ENCODE measurements around the gene TMEM198. TPM values are rescaled to one million over a fixed set of nuclear protein-coding genes. Genes with fewer than 3 reads are reported as not detected.
A peak's percentile ranks its signal among the peaks of the same experiment; 100 is the strongest.

TMEM198 gene
- total and polyA plus RNA-seq, 4 donors = 1.3 to 7.1 (median 4.3) TPM

- Histone ChIP-seq H3K36me3 (ENCODE audit: control insufficient read depth in 4 of 4, insufficient read depth in 4 of 4, low read length in 4 of 4) (no peaks in the 10 kb centered on the region), H3K27ac (ENCODE audit: low read depth in 1 of 2, low read length in 1 of 2) (no peak overlapping the region), H3K27me3 (ENCODE audit: control insufficient read depth in 3 of 3, insufficient read depth in 3 of 3, low read length in 2 of 3) (peaks cover 0 to 59% (median 35%) of the 10 kb centered on the region in 3 donors), H3K4me1 (ENCODE audit: control insufficient read depth in 5 of 5, insufficient read depth in 5 of 5, low read length in 5 of 5) (peaks cover 0 to 33% (median 0%) of the 10 kb centered on the region in 5 donors), H3K9ac (ENCODE audit: insufficient read depth in 1 of 2, low read length in 2 of 2) (no peak overlapping the region), H3K9me3 (ENCODE audit: control insufficient read depth in 4 of 4, insufficient read depth in 3 of 4, low read length in 3 of 4) (peaks cover 0 to 2% (median 0%) of the 10 kb centered on the region in 4 donors), H3K4me3 (no peak overlapping the region)
- 55 to 64% methylated on average over 5 of the region's 5 CpGs for WGBS, 2 donors
- no peak for TF ChIP-seq CTCF (IDR thresholded peaks at IDR 0.05; ENCODE audit: control extremely low read depth, extremely low read depth)
- no peak for ATAC-seq (ENCODE audit: insufficient read depth, low FRiP score)
- DNase-seq = no peak
Observed at GRCh38 chr2:219527472-219527871, 16.4 kb upstream of the TMEM198 start.

GRCh38 chr2:219530048-219530963, 13.5 kb upstream of the TMEM198 start:
- no peak overlapping the region for H3K4me3 ChIP-seq
- no peak overlapping the region for H3K27ac ChIP-seq (ENCODE audit: low read depth in 1 of 2, low read length in 1 of 2)
- 15% methylated on average over 21 of the region's 21 CpGs for WGBS, 2 donors
- DNase-seq (peak; percentile 89 to 93 (median 92)), ATAC-seq (ENCODE audit: insufficient read depth, low FRiP score) (peak; percentile 93)
- no peak overlapping the region for H3K9ac ChIP-seq (ENCODE audit: insufficient read depth in 1 of 2, low read length in 2 of 2)
- H3K27me3 ChIP-seq (ENCODE audit: control insufficient read depth in 3 of 3, insufficient read depth in 3 of 3, low read length in 2 of 3) = peaks cover 0 to 43% (median 22%) of the 10 kb centered on the region in 3 donors
- H3K36me3 ChIP-seq (ENCODE audit: control insufficient read depth in 4 of 4, insufficient read depth in 4 of 4, low read length in 4 of 4) = no peaks in the 10 kb centered on the region
- H3K9me3 ChIP-seq (ENCODE audit: control insufficient read depth in 4 of 4, insufficient read depth in 3 of 4, low read length in 3 of 4) = no peaks in the 10 kb centered on the region
- peak; percentile 96 for TF ChIP-seq CTCF (IDR thresholded peaks at IDR 0.05; ENCODE audit: control extremely low read depth, extremely low read depth)
- peaks cover 0 to 25% (median 0%) of the 10 kb centered on the region in 5 donors for H3K4me1 ChIP-seq (ENCODE audit: control insufficient read depth in 5 of 5, insufficient read depth in 5 of 5, low read length in 5 of 5)

GRCh38 chr2:219531639-219532377, 12.0 kb upstream of the TMEM198 start:
- H3K27me3 ChIP-seq (ENCODE audit: control insufficient read depth in 3 of 3, insufficient read depth in 3 of 3, low read length in 2 of 3) = peaks cover 0 to 32% (median 22%) of the 10 kb centered on the region in 3 donors
- no peak for TF ChIP-seq CTCF (IDR thresholded peaks at IDR 0.05; ENCODE audit: control extremely low read depth, extremely low read depth)
- no peaks in the 10 kb centered on the region for H3K9me3 ChIP-seq (ENCODE audit: control insufficient read depth in 4 of 4, insufficient read depth in 3 of 4, low read length in 3 of 4)
- no peak for ATAC-seq (ENCODE audit: insufficient read depth, low FRiP score)
- no peak overlapping the region for H3K9ac ChIP-seq (ENCODE audit: insufficient read depth in 1 of 2, low read length in 2 of 2)
- no peak overlapping the region for H3K4me3 ChIP-seq
- 69 to 79% methylated on average over 20 of the region's 20 CpGs for WGBS, 2 donors
- H3K4me1 ChIP-seq (ENCODE audit: control insufficient read depth in 5 of 5, insufficient read depth in 5 of 5, low read length in 5 of 5) = peaks cover 0 to 12% (median 0%) of the 10 kb centered on the region in 5 donors
- H3K36me3 ChIP-seq (ENCODE audit: control insufficient read depth in 4 of 4, insufficient read depth in 4 of 4, low read length in 4 of 4) = no peaks in the 10 kb centered on the region
- DNase-seq = no peak
- no peak overlapping the region for H3K27ac ChIP-seq (ENCODE audit: low read depth in 1 of 2, low read length in 1 of 2)

Data from lung (tissue), 12 donors.